Mucosa of gallbladder (tissue), 1 donor: ENCODE measurements around the gene CALR3. TPM values are rescaled to one million over a fixed set of nuclear protein-coding genes. Genes with fewer than 3 reads are reported as not detected.

ENCODE experiments used
- DNase-seq: peaks from one replicate; pipeline ENCODE4 v3.0.0-alpha.2; 2020; ENCODE audit warnings: low spot score
- total RNA-seq: library from RNA; stranded (reverse); gene quantifications from one replicate; pipeline ENCODE4 v1.2.1, GENCODE V29; 2021
- donor health status: DM: no; HTN: no; CAD: no.

Gene CALR3
- total RNA-seq, 1 donor from 2014 or later = not detected

GRCh38 chr19:16429066-16429758, 66.8 kb downstream of the CALR3 start:
- DNase-seq = peak; percentile 62

Other genes with a start within 250 kb of the CALR3 start
- gene KLF2, start 171.3 kb downstream of the CALR3 start, total RNA-seq = 91.4 TPM
- gene EPS15L1, start 24.2 kb downstream of the CALR3 start, total RNA-seq = 46.1 TPM
- 11.2 TPM for gene C19orf44, start 227 bp upstream of the CALR3 start, total RNA-seq
- gene CHERP, start 46.3 kb upstream of the CALR3 start, total RNA-seq = 47.3 TPM
- gene SLC35E1, start 76.2 kb upstream of the CALR3 start, total RNA-seq = 43.0 TPM
- gene MED26, start 132.0 kb upstream of the CALR3 start, total RNA-seq = 8.3 TPM
- gene SMIM7, start 164.0 kb upstream of the CALR3 start, total RNA-seq = 71.6 TPM
- 4.3 TPM for gene TMEM38A, start 165.0 kb upstream of the CALR3 start, total RNA-seq
- gene NWD1, start 223.7 kb upstream of the CALR3 start, total RNA-seq = 0.09 TPM